Measurements from ENCODE around the gene GFER. TPM values are rescaled to one million over a fixed set of nuclear protein-coding genes. Genes with fewer than 3 reads are reported as not detected.

The GFER gene
- total RNA-seq, 1 donor from 2014 or later, result 30.0 TPM

DNA sequence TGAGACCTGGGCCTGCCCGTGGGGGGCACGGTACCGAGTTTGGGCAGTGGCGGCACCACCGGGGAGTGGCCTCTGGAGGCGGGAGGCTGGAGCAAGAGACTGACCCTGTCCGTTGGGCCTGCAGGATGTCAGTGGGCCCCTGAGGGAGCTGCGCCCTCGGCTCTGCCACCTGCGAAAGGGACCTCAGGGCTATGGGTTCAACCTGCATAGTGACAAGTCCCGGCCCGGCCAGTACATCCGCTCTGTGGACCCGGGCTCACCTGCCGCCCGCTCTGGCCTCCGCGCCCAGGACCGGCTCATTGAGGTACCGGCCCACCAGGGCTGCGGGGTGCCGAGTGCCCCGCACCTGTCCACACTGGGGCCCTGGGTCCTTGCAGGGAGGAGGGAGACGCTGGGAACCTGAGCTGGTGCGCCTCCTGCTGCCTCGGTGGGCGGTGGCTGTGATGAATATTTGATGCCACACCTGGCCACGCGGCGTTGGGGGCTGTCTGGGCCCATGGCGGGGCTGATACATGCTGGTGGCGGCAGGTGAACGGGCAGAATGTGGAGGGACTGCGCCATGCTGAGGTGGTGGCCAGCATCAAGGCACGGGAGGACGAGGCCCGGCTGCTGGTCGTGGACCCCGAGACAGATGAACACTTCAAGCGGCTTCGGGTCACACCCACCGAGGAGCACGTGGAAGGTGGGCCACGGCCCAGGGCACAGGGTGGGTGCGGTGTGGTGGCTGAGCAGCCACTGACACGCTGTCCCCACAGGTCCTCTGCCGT lies 52.4 kb downstream of the GFER start:
- Mint-ChIP-seq H3K9me3 (ENCODE audit: unreplicated experiment) (no peaks in the 10 kb centered on the region), H3K4me1 (ENCODE audit: unreplicated experiment) (peaks cover 10% of the 10 kb centered on the region), H3K4me3 (ENCODE audit: unreplicated experiment) (no peak overlapping the region), H3K36me3 (ENCODE audit: low read depth, unreplicated experiment) (no peaks in the 10 kb centered on the region), H3K27me3 (ENCODE audit: unreplicated experiment) (peaks cover 2% of the 10 kb centered on the region), H3K27ac (ENCODE audit: unreplicated experiment) (no peak overlapping the region)
- DNase-seq (ENCODE audit: low spot score), result no peak
- TF ChIP-seq, protein P1, sequence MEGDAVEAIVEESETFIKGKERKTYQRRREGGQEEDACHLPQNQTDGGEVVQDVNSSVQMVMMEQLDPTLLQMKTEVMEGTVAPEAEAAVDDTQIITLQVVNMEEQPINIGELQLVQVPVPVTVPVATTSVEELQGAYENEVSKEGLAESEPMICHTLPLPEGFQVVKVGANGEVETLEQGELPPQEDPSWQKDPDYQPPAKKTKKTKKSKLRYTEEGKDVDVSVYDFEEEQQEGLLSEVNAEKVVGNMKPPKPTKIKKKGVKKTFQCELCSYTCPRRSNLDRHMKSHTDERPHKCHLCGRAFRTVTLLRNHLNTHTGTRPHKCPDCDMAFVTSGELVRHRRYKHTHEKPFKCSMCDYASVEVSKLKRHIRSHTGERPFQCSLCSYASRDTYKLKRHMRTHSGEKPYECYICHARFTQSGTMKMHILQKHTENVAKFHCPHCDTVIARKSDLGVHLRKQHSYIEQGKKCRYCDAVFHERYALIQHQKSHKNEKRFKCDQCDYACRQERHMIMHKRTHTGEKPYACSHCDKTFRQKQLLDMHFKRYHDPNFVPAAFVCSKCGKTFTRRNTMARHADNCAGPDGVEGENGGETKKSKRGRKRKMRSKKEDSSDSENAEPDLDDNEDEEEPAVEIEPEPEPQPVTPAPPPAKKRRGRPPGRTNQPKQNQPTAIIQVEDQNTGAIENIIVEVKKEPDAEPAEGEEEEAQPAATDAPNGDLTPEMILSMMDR (IDR thresholded peaks at IDR 0.05; ENCODE audit: unreplicated experiment), result no peak

DNA sequence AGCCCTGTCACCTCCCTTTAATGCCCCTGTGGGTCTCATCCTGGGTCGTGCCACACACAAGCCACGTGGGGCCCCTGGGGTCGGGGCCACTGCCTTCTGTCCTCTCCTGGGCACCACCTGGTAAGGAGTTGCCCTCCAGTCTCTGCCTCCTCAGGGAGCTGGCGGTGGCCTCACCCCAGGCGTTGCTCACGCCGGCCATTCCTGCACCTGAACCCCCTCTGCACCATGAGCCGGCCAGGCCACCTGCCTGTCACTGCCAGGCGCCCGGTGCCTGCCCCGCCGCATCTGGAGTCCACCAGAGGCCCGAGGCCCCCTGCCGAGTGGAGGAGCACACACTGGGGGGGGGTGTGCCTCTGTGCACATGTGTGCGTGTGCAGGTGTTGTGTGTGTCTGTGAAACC lies 53.1 kb downstream of the GFER start:
- Mint-ChIP-seq H3K36me3 (ENCODE audit: low read depth, unreplicated experiment) (no peaks in the 10 kb centered on the region), H3K9me3 (ENCODE audit: unreplicated experiment) (no peaks in the 10 kb centered on the region), H3K27me3 (ENCODE audit: unreplicated experiment) (peaks cover 7% of the 10 kb centered on the region), H3K27ac (ENCODE audit: unreplicated experiment) (no peak overlapping the region), H3K4me1 (ENCODE audit: unreplicated experiment) (peaks cover 7% of the 10 kb centered on the region), H3K4me3 (ENCODE audit: unreplicated experiment) (no peak overlapping the region)
- DNase-seq (ENCODE audit: low spot score), result no peak
- TF ChIP-seq, protein P1 (IDR thresholded peaks at IDR 0.05; ENCODE audit: unreplicated experiment), result no peak

Other genes starting within 250 kb of the GFER start
- 33.3 TPM for gene NME3, start 212.7 kb upstream of the GFER start, total RNA-seq (ENCODE audit: unreplicated experiment)
- gene EME2, start 211.4 kb upstream of the GFER start, total RNA-seq (ENCODE audit: unreplicated experiment), result 25.4 TPM
- 62.7 TPM for gene MRPS34, start 211.1 kb upstream of the GFER start, total RNA-seq (ENCODE audit: unreplicated experiment)
- 52.9 TPM for gene SPSB3, start 201.6 kb upstream of the GFER start, total RNA-seq (ENCODE audit: unreplicated experiment)
- gene NUBP2, start 201.2 kb upstream of the GFER start, total RNA-seq (ENCODE audit: unreplicated experiment), result 49.8 TPM
- gene IGFALS, start 190.5 kb upstream of the GFER start, total RNA-seq (ENCODE audit: unreplicated experiment), result not detected
- gene HAGH, start 157.4 kb upstream of the GFER start, total RNA-seq (ENCODE audit: unreplicated experiment), result 44.8 TPM
- 23.1 TPM for gene FAHD1, start 157.0 kb upstream of the GFER start, total RNA-seq (ENCODE audit: unreplicated experiment)
- gene MEIOB, start 112.0 kb upstream of the GFER start, total RNA-seq (ENCODE audit: unreplicated experiment), result not detected
- not detected for gene HS3ST6, start 65.8 kb upstream of the GFER start, total RNA-seq (ENCODE audit: unreplicated experiment)
- gene MSRB1, start 41.0 kb upstream of the GFER start, total RNA-seq (ENCODE audit: unreplicated experiment), result 18.1 TPM
- not detected for gene RPL3L, start 29.5 kb upstream of the GFER start, total RNA-seq (ENCODE audit: unreplicated experiment)
- gene NDUFB10, start 24.7 kb upstream of the GFER start, total RNA-seq (ENCODE audit: unreplicated experiment), result 122 TPM
- 3,223 TPM for gene RPS2, start 19.4 kb upstream of the GFER start, total RNA-seq (ENCODE audit: unreplicated experiment)
- gene RNF151, start 17.3 kb upstream of the GFER start, total RNA-seq (ENCODE audit: unreplicated experiment), result not detected
- gene TBL3, start 12.1 kb upstream of the GFER start, total RNA-seq (ENCODE audit: unreplicated experiment), result 25.0 TPM
- gene NOXO1, start 2.7 kb upstream of the GFER start, total RNA-seq (ENCODE audit: unreplicated experiment), result 0.23 TPM
- gene SYNGR3, start 5.8 kb downstream of the GFER start, total RNA-seq (ENCODE audit: unreplicated experiment), result 0.82 TPM
- gene ZNF598, start 25.6 kb downstream of the GFER start, total RNA-seq (ENCODE audit: unreplicated experiment), result 34.4 TPM
- 0.82 TPM for gene NPW, start 35.6 kb downstream of the GFER start, total RNA-seq (ENCODE audit: unreplicated experiment)
- gene NHERF2, start 42.7 kb downstream of the GFER start, total RNA-seq (ENCODE audit: unreplicated experiment), result 78.8 TPM
- 25.6 TPM for gene NTHL1, start 63.6 kb downstream of the GFER start, total RNA-seq (ENCODE audit: unreplicated experiment)
- 180 TPM for gene TSC2, start 63.8 kb downstream of the GFER start, total RNA-seq (ENCODE audit: unreplicated experiment)
- 70.0 TPM for gene PKD1, start 151.7 kb downstream of the GFER start, total RNA-seq (ENCODE audit: unreplicated experiment)
- 1.9 TPM for gene RAB26, start 164.4 kb downstream of the GFER start, total RNA-seq (ENCODE audit: unreplicated experiment)
- 190 TPM for gene TRAF7, start 171.6 kb downstream of the GFER start, total RNA-seq (ENCODE audit: unreplicated experiment)
- gene CASKIN1, start 212.4 kb downstream of the GFER start, total RNA-seq (ENCODE audit: unreplicated experiment), result 2.4 TPM
- 35.4 TPM for gene MLST8, start 221.3 kb downstream of the GFER start, total RNA-seq (ENCODE audit: unreplicated experiment)
- gene BRICD5, start 226.7 kb downstream of the GFER start, total RNA-seq (ENCODE audit: unreplicated experiment), result 21.1 TPM
- 31.5 TPM for gene PGP, start 230.6 kb downstream of the GFER start, total RNA-seq (ENCODE audit: unreplicated experiment)
- gene E4F1, start 239.4 kb downstream of the GFER start, total RNA-seq (ENCODE audit: unreplicated experiment), result 35.9 TPM